Activated CD8-positive, alpha-beta memory T cell treated with anti-CD3 and anti-CD28 coated beads for 48 hours (primary cell): ENCODE results near the gene ENTPD5.
A peak's percentile ranks its signal among the peaks of the same experiment; 100 is the strongest.

Experiments used
- DNase-seq, 3 experiments: peaks; one replicate each; pipeline ENCODE4 v3.0.0-alpha.2; 2020; ENCODE audit warnings: low read depth in 2 of 3, low spot score in 2 of 3

The ENTPD5 gene, protein sequence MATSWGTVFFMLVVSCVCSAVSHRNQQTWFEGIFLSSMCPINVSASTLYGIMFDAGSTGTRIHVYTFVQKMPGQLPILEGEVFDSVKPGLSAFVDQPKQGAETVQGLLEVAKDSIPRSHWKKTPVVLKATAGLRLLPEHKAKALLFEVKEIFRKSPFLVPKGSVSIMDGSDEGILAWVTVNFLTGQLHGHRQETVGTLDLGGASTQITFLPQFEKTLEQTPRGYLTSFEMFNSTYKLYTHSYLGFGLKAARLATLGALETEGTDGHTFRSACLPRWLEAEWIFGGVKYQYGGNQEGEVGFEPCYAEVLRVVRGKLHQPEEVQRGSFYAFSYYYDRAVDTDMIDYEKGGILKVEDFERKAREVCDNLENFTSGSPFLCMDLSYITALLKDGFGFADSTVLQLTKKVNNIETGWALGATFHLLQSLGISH

DNA sequence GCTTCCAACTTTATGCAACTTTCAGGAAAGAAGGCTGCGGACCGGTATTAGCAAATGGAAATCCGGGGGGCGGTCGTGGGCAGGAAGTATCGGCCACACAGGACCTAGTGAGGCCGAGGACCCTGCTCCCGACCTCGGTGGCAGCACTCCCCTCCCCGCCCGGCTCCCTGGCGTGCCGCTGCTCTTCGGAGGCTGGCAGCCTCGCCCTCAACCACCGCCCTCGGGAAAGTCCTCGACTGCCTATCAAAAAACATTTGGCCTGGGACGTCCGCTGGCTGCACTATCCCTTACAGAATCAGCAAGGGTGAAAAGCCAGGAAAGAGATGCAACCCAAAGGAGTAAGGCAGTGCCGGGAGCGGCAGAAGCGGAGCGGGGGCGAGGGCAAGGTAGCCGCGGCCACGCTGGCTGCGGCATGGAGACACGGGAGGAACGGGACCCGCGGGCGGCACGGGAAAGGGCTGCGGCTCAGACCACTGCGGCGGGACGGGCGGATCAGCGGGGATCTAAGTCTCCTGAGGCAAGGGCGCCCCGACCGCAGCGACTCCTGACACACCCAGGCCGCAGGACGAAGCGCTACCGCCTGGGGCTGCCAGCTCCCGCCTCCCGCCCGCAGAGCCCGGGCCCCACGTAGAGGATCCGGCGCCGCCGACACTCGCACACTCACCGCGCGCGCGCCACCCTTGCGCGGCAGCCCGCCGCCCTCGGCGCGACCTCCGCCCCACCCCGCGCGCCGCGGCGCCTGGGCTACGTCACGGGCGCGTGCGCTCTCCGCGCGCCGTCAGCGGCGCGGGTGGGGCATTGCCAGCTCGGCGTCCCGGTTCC lies at the start of gene ENTPD5, which contains the start of gene BBOF1:
Gene ENTPD5, minus strand, starts transcription at position 703 of the 822 bp plus-strand sequence. CDS start 31,186 bp downstream, outside the sequence.
Gene BBOF1, plus strand, starts transcription at position 764 of the 822 bp plus-strand sequence. CDS start 130 bp downstream, outside the sequence.
- DNase-seq = peak; percentile 55 to 70 (median 62)

DNA sequence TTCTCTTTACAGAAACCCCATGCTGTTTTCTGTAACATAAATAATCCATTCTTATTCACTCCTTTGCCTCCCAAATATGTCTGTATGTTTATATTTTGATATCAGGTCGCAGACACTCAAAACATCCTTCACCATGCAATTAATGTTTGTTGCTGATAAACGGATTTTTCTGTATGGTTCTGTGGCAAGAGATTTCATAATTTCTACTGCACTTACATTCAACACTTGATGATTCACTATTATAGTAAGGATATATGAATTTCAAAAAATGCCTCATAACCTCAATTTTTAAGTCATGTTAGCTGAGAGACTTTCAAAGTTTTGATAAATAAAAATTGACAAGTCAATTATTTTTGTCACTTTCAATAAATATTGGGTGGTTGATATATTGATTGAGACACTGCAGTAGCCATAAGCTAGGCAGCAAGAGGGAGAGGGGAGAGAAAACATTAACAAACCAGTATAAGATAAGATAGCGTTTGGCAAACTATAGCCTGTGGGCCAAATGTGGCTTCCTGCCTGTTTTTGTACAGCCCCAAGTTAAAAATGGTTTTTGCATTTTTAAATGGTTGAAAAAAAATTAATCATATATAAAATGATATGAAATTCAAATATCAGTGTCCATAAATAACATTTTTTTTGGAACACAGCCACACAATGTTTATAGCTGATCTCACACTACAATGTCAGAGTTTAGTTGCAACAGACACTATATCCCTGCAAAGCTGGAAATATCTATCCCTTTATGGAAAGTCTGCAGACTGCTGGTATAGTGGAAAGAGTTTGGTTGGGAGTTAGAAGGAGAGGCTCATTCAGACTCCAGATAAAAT lies 46.9 kb upstream of the ENTPD5 start:
- DNase-seq = no peak

GRCh38 chr14:74064883-74065282 lies 45.8 kb upstream of the ENTPD5 start:
- DNase-seq = no peak

DNA sequence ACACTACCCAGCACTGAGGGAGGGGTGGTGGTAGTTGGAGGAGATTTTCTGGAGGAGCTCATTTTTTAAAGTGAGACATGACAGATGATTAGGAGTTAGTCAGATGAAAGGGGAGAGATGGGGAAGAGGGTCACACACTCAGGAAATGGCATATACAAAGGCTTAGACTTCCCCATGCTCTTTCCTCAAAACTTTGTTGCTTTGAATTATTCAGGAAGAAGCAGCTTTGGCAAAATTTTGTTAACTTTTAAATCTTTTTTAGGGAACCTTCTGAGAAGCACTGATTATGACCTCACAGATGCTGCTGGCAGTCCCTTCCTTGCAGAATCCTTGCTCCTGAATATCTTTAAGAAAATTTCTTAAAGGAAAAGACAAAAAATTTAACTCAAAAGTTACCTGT lies 45.3 kb upstream of the ENTPD5 start:
- no peak for DNase-seq

GRCh38 chr14:74062809-74063150 lies 43.7 kb upstream of the ENTPD5 start:
- DNase-seq = no peak

DNA sequence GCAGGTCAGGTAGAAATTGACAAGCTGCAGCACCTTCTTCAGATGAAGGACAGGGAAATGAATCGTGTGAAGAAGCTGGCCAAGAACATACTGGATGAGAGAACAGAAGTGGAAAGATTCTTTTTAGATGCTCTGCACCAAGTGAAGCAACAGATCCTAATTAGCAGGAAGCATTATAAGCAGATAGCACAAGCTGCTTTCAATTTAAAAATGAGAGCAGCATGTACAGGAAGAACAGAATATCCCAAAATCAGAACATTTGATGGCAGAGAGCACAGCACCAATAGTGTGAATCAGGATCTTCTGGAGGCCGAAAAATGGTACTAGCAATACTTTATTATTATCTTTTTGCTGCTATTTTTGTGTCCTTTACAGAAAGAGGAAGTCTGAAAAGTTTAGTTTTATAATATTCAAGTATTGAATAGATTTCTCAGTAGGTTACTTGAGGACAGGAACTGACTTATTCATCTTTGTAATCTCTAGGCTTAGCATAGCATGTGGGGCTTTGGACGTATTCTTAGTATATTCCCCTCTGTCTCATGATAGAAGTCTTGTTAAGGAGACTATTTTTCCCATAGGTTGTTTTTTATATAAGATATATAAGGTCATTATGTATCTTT lies 30.9 kb upstream of the ENTPD5 start:
- no peak for DNase-seq

DNA sequence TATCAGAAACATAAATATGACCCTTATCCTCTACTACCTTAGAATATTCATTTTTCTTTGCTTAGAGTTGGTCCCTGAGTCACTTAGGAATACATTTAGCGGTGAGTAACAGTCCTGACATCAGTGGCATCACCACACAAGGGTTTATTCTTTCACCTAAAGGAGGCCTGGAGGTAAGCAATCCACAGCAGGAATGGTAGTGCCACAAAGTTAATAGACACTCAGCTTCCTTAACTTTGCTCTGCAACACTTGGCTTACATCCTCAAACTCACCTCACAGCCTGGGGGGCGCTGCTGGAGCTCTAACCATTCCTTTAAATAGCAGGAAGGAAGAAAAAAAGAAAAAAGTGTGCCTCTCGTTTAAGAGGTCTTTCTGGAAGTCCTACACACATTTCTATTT lies 29.2 kb upstream of the ENTPD5 start:
- no peak for DNase-seq

DNA sequence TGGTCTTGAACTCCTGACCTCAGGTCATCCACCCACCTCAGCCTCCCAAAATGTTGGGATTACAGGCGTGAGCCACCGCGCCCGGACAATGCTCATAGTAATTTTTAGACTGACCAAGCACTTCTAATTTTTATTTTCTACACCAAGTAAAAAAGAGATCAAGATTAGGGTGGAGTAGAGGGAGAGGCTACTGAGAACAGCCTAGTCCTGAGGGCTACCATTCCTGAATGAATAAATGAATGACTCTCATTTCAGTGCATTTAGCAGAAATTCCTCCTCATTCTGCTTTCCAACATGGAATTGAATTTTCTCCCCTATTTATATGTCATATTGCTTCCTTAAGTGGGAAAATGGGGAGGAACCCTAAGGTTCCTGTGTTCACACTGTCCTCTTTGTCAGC lies 26.4 kb upstream of the ENTPD5 start:
- no peak for DNase-seq

DNA sequence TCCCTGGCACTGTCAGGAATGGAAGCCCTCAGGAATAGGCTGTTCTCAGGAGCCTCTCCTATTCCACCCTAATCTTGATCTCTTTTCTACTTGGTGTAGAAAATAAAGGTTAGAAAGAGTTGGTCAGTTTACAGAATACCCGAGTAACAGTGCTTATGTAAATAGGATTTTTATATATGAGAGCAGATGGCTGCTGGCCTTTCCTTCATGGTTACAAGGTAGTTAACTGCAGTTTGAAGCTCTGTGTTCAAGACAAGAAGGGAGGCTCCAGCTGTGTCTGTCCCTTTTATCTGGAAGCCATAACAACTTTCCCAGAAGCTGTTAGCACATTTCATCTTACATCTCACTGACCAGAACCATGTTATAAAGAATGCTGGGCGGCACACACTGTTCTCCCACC lies 23.2 kb upstream of the ENTPD5 start:
- no peak for DNase-seq

DNA sequence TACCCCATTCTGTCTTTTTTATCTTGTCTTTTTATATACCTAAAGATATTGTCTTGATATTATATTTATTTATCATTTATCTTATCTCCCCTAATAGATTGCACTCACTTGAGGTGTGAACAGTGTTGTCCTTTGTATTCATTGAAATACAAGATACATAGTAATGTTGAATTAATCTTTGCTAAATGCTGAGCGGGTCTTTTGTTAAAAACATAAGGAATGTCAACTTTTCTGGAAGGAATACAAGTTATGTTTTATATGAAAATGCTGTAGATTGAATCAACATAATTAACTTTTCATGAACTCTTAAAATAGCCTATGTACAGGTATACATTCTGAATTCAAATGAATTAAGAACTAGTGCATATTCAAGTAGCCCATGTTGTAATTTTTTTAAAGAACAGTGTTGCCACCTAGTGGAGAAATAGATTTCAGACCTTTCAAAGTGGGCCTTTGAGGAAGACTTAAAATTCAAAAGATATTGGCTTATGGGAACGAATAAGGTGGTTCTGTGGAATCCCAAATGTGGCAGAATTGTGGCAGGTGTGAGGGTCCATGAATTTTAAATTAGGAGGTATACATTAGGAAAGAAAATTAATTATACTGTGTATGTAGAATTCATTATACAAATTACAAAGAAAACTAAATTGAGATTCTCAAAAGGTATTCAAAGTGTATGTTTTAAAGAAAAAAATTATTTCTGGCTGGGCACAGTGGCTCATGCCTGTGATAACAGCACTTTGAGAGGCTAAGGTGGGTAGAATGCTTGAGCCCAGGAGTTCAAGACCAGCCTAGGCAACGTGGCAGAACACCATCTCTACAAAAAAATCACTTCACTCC lies 19.2 kb upstream of the ENTPD5 start:
- no peak for DNase-seq

GRCh38 chr14:74035556-74035955 lies 16.5 kb upstream of the ENTPD5 start:
- no peak for DNase-seq

- no peak for DNase-seq
Measured at GRCh38 chr14:74034572-74034971, 15.5 kb upstream of the ENTPD5 start.

- DNase-seq = no peak
Measured at GRCh38 chr14:74029136-74029535, 10.0 kb upstream of the ENTPD5 start.

DNA sequence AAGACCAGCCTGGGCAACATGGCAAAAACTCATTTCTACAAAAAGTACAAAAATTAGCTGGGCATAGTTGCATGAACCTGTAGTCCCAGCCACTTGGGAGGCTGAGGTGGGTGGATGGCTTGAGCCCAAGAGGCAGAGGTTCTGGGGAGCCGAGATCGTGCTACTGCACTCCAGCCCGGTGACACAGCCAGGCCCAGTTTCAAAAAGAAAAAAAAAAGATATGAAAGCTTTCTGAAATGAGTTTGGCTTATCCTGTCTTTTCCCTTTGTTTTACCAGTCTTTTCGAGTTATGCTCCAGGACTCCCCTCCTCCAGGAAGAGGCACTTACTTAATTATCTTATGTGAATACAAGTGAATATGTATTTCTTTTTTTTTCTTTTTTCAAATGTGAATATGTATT lies 3.3 kb upstream of the ENTPD5 start:
- no peak for DNase-seq

DNA sequence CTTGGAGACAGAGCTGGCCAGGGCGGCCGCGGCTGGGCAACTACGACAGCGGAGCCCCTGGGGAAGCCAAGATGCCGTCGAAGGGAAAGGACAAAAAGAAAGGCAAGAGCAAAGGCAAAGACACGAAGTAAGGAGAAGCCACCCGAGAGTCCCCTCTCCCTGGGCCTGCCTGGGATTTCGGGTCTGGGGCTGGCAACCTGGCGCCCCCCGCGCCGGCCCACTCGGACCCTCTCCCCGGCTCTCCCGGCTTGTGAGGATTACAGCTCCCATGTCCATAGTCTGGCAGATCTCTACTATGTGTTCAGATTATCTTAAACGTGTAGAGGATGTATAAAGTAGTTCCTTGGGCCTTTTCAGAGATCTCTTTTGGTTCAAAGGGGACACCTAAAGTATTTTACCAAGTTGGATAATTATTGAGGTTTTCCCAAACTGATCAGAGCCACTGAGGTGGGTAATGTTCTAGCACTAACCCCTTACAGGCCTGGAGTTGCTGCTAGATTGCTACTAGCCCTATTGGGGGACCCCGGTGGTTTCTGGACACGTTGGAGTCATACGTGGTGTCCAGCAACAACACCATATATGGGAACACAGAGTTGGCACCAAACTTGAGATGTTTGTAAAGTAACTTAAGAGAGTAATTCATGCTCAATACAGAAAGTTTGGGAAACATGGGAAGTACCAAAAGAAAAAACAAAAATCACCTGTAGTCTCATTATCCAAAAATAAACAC lies 485 bp upstream of the ENTPD5 start:
- no peak for DNase-seq

DNA sequence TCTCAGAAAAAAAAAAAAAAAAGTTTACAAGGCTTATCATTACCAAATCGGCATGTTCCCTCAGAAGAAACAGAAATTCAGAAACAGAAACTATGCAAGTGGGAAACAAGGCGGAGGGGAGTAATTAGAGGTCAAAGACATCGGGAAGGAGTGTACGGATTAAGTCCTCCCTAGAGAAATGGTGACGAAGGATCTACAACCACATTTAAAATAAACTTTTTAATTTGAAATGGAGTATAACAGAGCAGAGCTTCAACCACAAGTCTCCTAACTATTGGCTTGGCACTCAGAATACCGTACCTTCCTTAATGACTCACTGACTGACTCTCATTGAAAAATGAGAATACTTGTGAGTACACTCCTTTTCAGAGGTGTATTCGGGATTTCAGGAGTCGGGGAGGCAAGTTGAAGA lies 908 bp downstream of the ENTPD5 start:
- DNase-seq = no peak

GRCh38 chr14:74015963-74016362 lies 3.1 kb downstream of the ENTPD5 start:
- no peak for DNase-seq

DNA sequence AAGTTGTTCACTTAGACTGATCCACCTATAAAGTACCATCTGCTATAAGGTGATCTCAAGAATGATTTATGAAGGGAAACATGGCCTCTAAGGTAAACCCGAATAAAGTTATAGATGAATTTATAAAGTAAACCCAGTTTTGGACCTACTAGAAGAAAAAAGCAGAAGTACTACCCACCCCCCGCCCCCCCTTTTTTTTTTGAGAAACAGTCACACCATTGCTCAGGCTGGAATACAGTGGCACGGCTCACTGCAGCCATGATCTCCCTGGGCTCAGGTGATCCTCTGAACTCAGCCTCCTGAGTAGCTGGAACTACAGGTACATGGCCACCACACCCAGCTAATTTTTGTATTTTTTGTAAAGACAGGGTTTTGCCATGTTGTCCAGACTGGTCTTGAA lies 3.9 kb downstream of the ENTPD5 start:
- no peak for DNase-seq

- no peak for DNase-seq
Measured at GRCh38 chr14:74014299-74014698, 4.8 kb downstream of the ENTPD5 start.
